HepG2 (cell line): ENCODE data around the gene PGA3. TPM values are rescaled to one million over a fixed set of nuclear protein-coding genes. Genes with fewer than 3 reads are reported as not detected.

ENCODE experiments used
- ARID2 ChIP-seq: sonication (generic); formaldehyde crosslinking; IDR thresholded peaks from 2 replicates; pipeline ENCODE4 v1.8.1; 2022; ENCODE audit warnings: mild to moderate bottlenecking, missing genetic modification reagents, borderline replicate concordance
- ARID5B ChIP-seq: IDR thresholded peaks from 2 replicates; pipeline ENCODE4 v1.4.0; 2020; ENCODE audit warnings: mild to moderate bottlenecking, missing genetic modification reagents
- ASH2L ChIP-seq: fragments of 300-600, 200-600 bp; sonication (generic); IDR thresholded peaks from 2 replicates; pipeline ENCODE4 v1.7.0; 2017; ENCODE audit warnings: low read depth, mild to moderate bottlenecking, moderate library complexity, mixed read lengths, low read length; ENCODE audit not compliant: insufficient read length
- BCL6 ChIP-seq: IDR thresholded peaks from 2 replicates; pipeline ENCODE4 v1.6.1; 2016; ENCODE audit warnings: missing genetic modification reagents, missing compliant biosample characterization
- CC2D1A ChIP-seq: sonication (generic); formaldehyde crosslinking; IDR thresholded peaks from 2 replicates; pipeline ENCODE4 v1.8.1; 2023; ENCODE audit warnings: mild to moderate bottlenecking, missing genetic modification reagents
- HIC2 ChIP-seq: sonication (generic); formaldehyde crosslinking; IDR thresholded peaks from 2 replicates; pipeline ENCODE4 v1.9.0; 2022; ENCODE audit warnings: low read depth, missing genetic modification reagents
- HNF4A ChIP-seq: sonication (generic); formaldehyde crosslinking; IDR thresholded peaks from 2 replicates; pipeline ENCODE4 v1.4.0; 2020; ENCODE audit warnings: missing genetic modification reagents
- KDM5B ChIP-seq: sonication (generic); formaldehyde crosslinking; IDR thresholded peaks from 2 replicates; pipeline ENCODE4 v1.4.0; 2020; ENCODE audit warnings: missing genetic modification reagents, mild to moderate bottlenecking, borderline replicate concordance
- NR0B2 ChIP-seq: sonication (generic); formaldehyde crosslinking; IDR thresholded peaks from 2 replicates; pipeline ENCODE4 v1.4.0; 2020; ENCODE audit warnings: mild to moderate bottlenecking, missing genetic modification reagents
- RFX5 ChIP-seq: IDR thresholded peaks from 2 replicates; pipeline ENCODE4 v1.6.1; 2011; ENCODE audit warnings: low read depth, low read length, improper control_type of control experiment
- SRY ChIP-seq: sonication (generic); formaldehyde crosslinking; IDR thresholded peaks from 2 replicates; pipeline ENCODE4 v1.8.0; 2022; ENCODE audit warnings: mild to moderate bottlenecking, missing genetic modification reagents
- TFE3 ChIP-seq: IDR thresholded peaks from 2 replicates; pipeline ENCODE4 v1.6.1; 2016
- ZBTB7A ChIP-seq: sonication (generic); formaldehyde crosslinking; IDR thresholded peaks from 2 replicates; pipeline ENCODE4 v1.8.0; 2022; ENCODE audit warnings: mild to moderate bottlenecking, missing genetic modification reagents
- ZMYM3 ChIP-seq: sonication (generic); formaldehyde crosslinking; IDR thresholded peaks from 2 replicates; pipeline ENCODE4 v1.5.1; 2020; ENCODE audit warnings: mild to moderate bottlenecking, missing genetic modification reagents
- ZNF280B ChIP-seq: sonication (generic); formaldehyde crosslinking; IDR thresholded peaks from 2 replicates; pipeline ENCODE4 v1.5.0; 2020; ENCODE audit warnings: missing genetic modification reagents, mild to moderate bottlenecking, borderline replicate concordance
- ZNF317 ChIP-seq: sonication (generic); formaldehyde crosslinking; IDR thresholded peaks from 2 replicates; pipeline ENCODE4 v1.5.0; 2020; ENCODE audit warnings: mild to moderate bottlenecking, missing genetic modification reagents
- ZNF558 ChIP-seq: sonication (generic); formaldehyde crosslinking; IDR thresholded peaks from 2 replicates; pipeline ENCODE4 v1.9.0; 2022; ENCODE audit warnings: mild to moderate bottlenecking, missing genetic modification reagents, borderline replicate concordance
- ZNF747 ChIP-seq: sonication (generic); formaldehyde crosslinking; IDR thresholded peaks from 2 replicates; pipeline ENCODE4 v1.8.1; 2023; ENCODE audit warnings: missing genetic modification reagents, mild to moderate bottlenecking, borderline replicate concordance
- ZNF761 ChIP-seq: sonication (generic); formaldehyde crosslinking; conservative IDR thresholded peaks from 2 replicates; pipeline ENCODE4 v1.4.0; 2020; ENCODE audit warnings: mild to moderate bottlenecking, missing genetic modification reagents
- polyA plus RNA-seq, 8 experiments: library from polyadenylated mRNA; depleted of rRNA in 3 of 8; stranded (reverse) in 7 of 8; unstranded in 1 of 8; fragments of >200 nt; fragmentation: Illumina TruSeq in 4 of 8; extraction: Trizol in 4 of 8; gene quantifications; 2 replicates each; pipeline versions ENCODE4 v1.2.1 to v1.2.3, GENCODE V29; 2011 to 2016; ENCODE audit warnings: low read depth in 4 of 8, missing spikeins in 1 of 8, mixed read lengths in 1 of 8; ENCODE audit not compliant: insufficient read depth in 1 of 8
- total RNA-seq, 5 experiments: library from RNA; depleted of rRNA; stranded (reverse); fragments of >200 nt; fragmentation: Illumina TruSeq; extraction: Trizol; gene quantifications; 2 replicates each; pipeline ENCODE4 v1.2.3, GENCODE V29; 2016; ENCODE audit warnings: low read depth in 1 of 5

PGA3 gene
- total and polyA plus RNA-seq, 2 of the 13 experiments (the other 11 are each of a cell fraction or from before 2014, with no cell fraction given): not detected

GRCh38 chr11:61160487-61161189 lies 42.7 kb upstream of the PGA3 start (continued):
- TF ChIP-seq HIC2 (CRISPR knock-in tag): peak; percentile 36; the same call in 1 of the 2 replicates
- 0 out of 2 replicates have a peak, but pooled peaks have one; percentile 6 for TF ChIP-seq ZNF558 (CRISPR knock-in tag)
- TF ChIP-seq ARID5B (CRISPR knock-in tag): peak; percentile 19; the same call in 1 of the 2 replicates
- TF ChIP-seq TFE3 (CRISPR knock-in tag): 0 out of 2 replicates have a peak, but pooled peaks have one; percentile 9
- TF ChIP-seq SRY (CRISPR knock-in tag): no peak
- TF ChIP-seq RFX5: no peak
- peak; percentile 18; the same call in 1 of the 2 replicates for TF ChIP-seq BCL6 (CRISPR knock-in tag)
- peak; percentile 35; the same call in 1 of the 2 replicates for TF ChIP-seq NR0B2 (CRISPR knock-in tag)
- no peak for TF ChIP-seq ZNF747 (CRISPR knock-in tag)
- TF ChIP-seq ASH2L: peak; percentile 65
- TF ChIP-seq ZBTB7A (CRISPR knock-in tag): no peak
- peak; percentile 100 for TF ChIP-seq ZMYM3
- TF ChIP-seq ARID2 (CRISPR knock-in tag): 0 out of 2 replicates have a peak, but pooled peaks have one; percentile 41
- peak; percentile 46 for TF ChIP-seq ZNF317 (CRISPR knock-in tag)
- no peak for TF ChIP-seq CC2D1A (CRISPR knock-in tag)
- TF ChIP-seq ZNF280B (CRISPR knock-in tag): peak; percentile 45; the same call in 1 of the 2 replicates
- TF ChIP-seq ZNF761 (CRISPR knock-in tag): no peak
- peak; percentile 69 for TF ChIP-seq HNF4A (CRISPR knock-in tag)
- peak; percentile 42; the same call in 1 of the 2 replicates for TF ChIP-seq KDM5B (CRISPR knock-in tag)
